ENCODE data around the gene SSR1.

SSR1 gene

DNA sequence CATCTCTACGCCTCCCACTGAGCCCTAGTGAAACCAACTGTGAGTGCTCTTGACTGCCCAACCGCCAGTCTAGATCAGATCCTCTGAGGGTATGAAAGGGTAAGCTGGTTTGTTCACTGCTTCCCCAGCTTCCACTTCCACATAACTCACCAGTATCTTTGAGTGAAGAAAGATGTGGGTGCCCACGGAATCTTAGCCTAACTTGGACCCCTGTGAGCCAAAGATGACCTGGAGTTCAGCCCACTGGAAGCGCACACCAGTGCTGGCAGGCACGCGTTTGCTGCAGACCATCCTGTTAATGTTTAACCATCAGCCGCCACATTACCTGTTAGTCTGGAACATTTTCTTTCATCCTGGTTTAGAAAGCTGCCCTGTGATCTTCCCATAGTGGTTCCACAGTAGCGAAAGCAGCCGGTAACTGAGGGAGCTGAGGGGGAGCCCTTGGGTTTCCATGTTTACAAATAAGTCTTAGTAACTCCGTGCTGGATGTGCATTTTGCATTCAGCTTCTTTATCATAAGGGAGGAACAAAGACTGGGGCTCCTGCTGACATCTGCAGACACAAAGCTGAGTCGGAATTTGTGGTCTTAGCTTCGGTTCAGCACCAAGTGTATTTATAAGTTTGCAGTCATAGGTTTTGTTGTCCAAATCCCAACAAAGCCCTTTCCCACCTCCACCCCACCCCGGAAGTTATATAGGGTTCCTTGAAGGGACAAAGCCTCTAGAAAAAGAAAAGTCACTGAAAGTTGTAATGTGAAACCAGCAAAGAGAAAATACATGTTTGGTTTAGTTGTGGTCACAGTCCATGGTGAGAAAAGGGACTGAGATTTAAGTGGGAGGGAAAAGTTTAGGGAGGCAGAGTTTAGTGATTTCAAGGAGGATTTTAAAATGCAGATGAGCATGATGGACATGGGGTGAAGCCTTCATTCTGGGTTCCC, 71.0 kb downstream of the SSR1 start:
- no peaks in the 10 kb centered on the region for H3K9me3 ChIP-seq (ENCODE audit: control insufficient read depth, low read length)
- H3K4me3 ChIP-seq (ENCODE audit: low read depth, low read length): no peak overlapping the region
- H3K36me3 ChIP-seq (ENCODE audit: control insufficient read depth, insufficient read depth, low read length): no peaks in the 10 kb centered on the region
- peaks cover 9% of the 10 kb centered on the region for H3K4me1 ChIP-seq
- TF ChIP-seq, protein P1, sequence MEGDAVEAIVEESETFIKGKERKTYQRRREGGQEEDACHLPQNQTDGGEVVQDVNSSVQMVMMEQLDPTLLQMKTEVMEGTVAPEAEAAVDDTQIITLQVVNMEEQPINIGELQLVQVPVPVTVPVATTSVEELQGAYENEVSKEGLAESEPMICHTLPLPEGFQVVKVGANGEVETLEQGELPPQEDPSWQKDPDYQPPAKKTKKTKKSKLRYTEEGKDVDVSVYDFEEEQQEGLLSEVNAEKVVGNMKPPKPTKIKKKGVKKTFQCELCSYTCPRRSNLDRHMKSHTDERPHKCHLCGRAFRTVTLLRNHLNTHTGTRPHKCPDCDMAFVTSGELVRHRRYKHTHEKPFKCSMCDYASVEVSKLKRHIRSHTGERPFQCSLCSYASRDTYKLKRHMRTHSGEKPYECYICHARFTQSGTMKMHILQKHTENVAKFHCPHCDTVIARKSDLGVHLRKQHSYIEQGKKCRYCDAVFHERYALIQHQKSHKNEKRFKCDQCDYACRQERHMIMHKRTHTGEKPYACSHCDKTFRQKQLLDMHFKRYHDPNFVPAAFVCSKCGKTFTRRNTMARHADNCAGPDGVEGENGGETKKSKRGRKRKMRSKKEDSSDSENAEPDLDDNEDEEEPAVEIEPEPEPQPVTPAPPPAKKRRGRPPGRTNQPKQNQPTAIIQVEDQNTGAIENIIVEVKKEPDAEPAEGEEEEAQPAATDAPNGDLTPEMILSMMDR (IDR thresholded peaks at IDR 0.05): no peak
- H3K27ac ChIP-seq: no peak overlapping the region
- no peaks in the 10 kb centered on the region for H3K27me3 ChIP-seq (ENCODE audit: control insufficient read depth, insufficient read depth, low read length)
- H2AFZ ChIP-seq: no peak overlapping the region
- H3K79me2 ChIP-seq: peaks cover 3% of the 10 kb centered on the region
- no peak overlapping the region for H3K4me2 ChIP-seq (ENCODE audit: low read length)
- no peak overlapping the region for H3K9ac ChIP-seq

DNA sequence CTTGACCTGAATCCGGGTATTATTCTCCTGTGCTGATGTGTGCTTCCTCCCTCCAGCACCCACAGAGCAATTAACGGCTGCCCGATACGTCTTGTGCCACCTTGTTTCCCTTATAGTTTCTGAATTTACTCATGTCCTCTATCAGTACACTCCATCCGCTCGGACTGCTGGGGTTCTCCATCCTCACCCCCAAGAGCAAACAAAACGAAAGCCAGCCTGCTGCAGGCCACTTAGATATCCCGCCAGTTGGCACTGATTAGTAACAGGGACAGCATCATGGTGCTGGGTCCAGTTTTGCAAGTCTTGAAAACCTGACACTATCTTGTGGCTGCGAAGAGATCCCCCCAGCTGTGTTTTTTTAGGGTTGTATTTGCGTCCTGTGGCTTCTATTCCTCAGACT, 71.8 kb downstream of the SSR1 start:
- Histone ChIP-seq H3K9ac (no peak overlapping the region), H3K4me2 (ENCODE audit: low read length) (no peak overlapping the region), H3K79me2 (peaks cover 3% of the 10 kb centered on the region), H3K9me3 (ENCODE audit: control insufficient read depth, low read length) (no peaks in the 10 kb centered on the region), H3K4me1 (peaks cover 9% of the 10 kb centered on the region), H2AFZ (no peak overlapping the region), H3K36me3 (ENCODE audit: control insufficient read depth, insufficient read depth, low read length) (no peaks in the 10 kb centered on the region), H3K27ac (no peak overlapping the region), H3K4me3 (ENCODE audit: low read depth, low read length) (no peak overlapping the region), H3K27me3 (ENCODE audit: control insufficient read depth, insufficient read depth, low read length) (no peaks in the 10 kb centered on the region)
- TF ChIP-seq, protein P1 (IDR thresholded peaks at IDR 0.05): no peak

DNA sequence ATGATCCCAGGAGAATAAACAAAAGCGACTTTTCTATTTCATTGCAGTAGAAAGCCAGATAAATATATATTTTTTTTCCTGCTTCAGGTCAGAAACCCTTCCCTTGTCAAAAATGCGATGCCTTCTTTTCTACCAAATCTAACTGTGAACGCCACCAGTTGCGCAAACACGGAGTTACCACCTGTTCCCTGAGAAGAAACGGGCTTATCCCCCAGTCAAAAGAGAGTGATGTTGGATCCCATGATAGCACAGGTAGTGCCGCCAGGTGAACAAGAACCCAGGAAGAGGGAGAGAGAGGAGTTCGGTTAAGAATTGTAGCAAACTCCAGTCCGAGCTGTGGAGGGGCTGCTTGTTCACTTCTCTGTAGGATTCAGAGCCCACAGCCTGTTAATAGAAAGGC, 72.6 kb downstream of the SSR1 start:
- TF ChIP-seq, protein P1 (IDR thresholded peaks at IDR 0.05): no peak
- no peaks in the 10 kb centered on the region for H3K27me3 ChIP-seq (ENCODE audit: control insufficient read depth, insufficient read depth, low read length)
- H3K27ac ChIP-seq: no peak overlapping the region
- no peak overlapping the region for H3K4me3 ChIP-seq (ENCODE audit: low read depth, low read length)
- H3K4me1 ChIP-seq: peaks cover 9% of the 10 kb centered on the region
- H3K36me3 ChIP-seq (ENCODE audit: control insufficient read depth, insufficient read depth, low read length): no peaks in the 10 kb centered on the region
- no peaks in the 10 kb centered on the region for H3K9me3 ChIP-seq (ENCODE audit: control insufficient read depth, low read length)
- no peak overlapping the region for H3K4me2 ChIP-seq (ENCODE audit: low read length)
- H3K79me2 ChIP-seq: peaks cover 3% of the 10 kb centered on the region
- no peak overlapping the region for H3K9ac ChIP-seq
- no peak overlapping the region for H2AFZ ChIP-seq

DNA sequence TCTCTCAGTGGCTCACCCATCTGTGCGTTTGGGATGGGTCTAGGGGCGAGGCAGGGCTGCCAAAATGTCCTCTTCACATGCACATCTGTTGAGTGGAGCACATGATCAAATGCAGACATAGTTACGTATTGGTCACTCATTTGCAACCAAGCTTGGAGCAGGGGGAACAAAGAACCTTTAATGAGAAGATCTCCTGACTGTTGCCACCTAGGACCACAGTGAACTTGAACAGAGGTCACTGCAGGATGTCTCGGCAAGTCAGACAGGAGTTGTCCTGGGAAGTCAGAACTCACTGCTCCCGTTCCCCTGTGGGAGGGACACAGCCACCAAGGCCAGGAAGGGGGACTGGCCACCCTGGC, 73.4 kb downstream of the SSR1 start:
- Histone ChIP-seq H3K9ac (no peak overlapping the region), H3K36me3 (ENCODE audit: control insufficient read depth, insufficient read depth, low read length) (no peaks in the 10 kb centered on the region), H3K4me1 (peaks cover 9% of the 10 kb centered on the region)

More for the DNA sequence above, 73.4 kb downstream of the SSR1 start:
- TF ChIP-seq, protein P1 (IDR thresholded peaks at IDR 0.05): no peak
- Histone ChIP-seq H3K79me2 (no peaks in the 10 kb centered on the region), H3K27me3 (ENCODE audit: control insufficient read depth, insufficient read depth, low read length) (no peaks in the 10 kb centered on the region), H3K4me3 (ENCODE audit: low read depth, low read length) (no peak overlapping the region), H3K9me3 (ENCODE audit: control insufficient read depth, low read length) (no peaks in the 10 kb centered on the region), H2AFZ (no peak overlapping the region), H3K4me2 (ENCODE audit: low read length) (no peak overlapping the region), H3K27ac (no peak overlapping the region)

Measured in parathyroid adenoma (tissue), 2 donors.